ENCODE data around the gene KRTAP3-1.
"Not testable (repeated sequence)": the region's sequence is repeated elsewhere in the genome, so short reads cannot be mapped to it uniquely, and the experiment has no call there.

DNA sequence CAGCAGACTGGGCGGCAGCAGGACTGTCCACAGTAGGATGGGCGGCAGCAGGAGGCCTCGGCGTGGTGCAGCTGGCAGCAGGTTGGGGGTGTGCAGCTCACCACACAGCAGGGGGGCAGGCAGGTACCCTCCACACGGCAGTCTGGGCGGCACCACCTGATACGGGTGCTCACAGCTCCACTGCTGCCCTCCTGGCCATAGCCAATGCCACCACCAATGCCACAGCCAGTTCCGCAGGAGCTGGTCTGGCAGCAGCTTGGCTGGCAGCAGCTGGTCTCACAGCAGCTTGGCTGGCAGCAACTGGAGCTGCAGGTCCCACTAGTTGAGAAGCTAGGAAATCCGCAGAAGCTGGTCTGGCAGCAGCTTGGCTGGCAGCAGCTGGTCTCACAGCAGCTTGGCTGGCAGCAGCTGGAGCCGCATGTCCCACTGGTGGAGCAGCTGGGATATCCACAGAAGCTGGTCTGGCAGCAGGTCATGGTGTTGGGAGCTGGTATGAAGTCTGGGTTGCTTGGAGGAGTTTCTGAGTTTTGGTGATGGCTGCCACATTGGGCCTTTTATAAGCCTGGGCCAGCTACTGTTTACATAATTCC, 25.5 kb upstream of the KRTAP3-1 start, which contains the start of gene KRTAP1-3:
- TF ChIP-seq, protein P1, sequence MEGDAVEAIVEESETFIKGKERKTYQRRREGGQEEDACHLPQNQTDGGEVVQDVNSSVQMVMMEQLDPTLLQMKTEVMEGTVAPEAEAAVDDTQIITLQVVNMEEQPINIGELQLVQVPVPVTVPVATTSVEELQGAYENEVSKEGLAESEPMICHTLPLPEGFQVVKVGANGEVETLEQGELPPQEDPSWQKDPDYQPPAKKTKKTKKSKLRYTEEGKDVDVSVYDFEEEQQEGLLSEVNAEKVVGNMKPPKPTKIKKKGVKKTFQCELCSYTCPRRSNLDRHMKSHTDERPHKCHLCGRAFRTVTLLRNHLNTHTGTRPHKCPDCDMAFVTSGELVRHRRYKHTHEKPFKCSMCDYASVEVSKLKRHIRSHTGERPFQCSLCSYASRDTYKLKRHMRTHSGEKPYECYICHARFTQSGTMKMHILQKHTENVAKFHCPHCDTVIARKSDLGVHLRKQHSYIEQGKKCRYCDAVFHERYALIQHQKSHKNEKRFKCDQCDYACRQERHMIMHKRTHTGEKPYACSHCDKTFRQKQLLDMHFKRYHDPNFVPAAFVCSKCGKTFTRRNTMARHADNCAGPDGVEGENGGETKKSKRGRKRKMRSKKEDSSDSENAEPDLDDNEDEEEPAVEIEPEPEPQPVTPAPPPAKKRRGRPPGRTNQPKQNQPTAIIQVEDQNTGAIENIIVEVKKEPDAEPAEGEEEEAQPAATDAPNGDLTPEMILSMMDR (IDR thresholded peaks at IDR 0.05; ENCODE audit: extremely low read depth in 1 of 2, insufficient read depth in 1 of 2, low read depth in 1 of 2, low read length in 2 of 2), result not testable (repeated sequence)
- TF ChIP-seq, protein P2, sequence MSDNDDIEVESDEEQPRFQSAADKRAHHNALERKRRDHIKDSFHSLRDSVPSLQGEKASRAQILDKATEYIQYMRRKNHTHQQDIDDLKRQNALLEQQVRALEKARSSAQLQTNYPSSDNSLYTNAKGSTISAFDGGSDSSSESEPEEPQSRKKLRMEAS (IDR thresholded peaks at IDR 0.05; ENCODE audit: insufficient read depth, insufficient read length), result not testable (repeated sequence)
- not testable (repeated sequence) for TF ChIP-seq POLR2A (IDR thresholded peaks at IDR 0.05; ENCODE audit: low read depth, low read length); JUN (IDR thresholded peaks at IDR 0.05; ENCODE audit: borderline replicate concordance, insufficient read depth, insufficient read length, low read depth); GATA2 (IDR thresholded peaks at IDR 0.05; ENCODE audit: insufficient read depth, insufficient read length, low read depth, low read length); POLR2AphosphoS5 (IDR thresholded peaks at IDR 0.05; ENCODE audit: insufficient read depth, low read depth, low read length); EZH2 (IDR thresholded peaks at IDR 0.05; ENCODE audit: borderline replicate concordance, low read depth, low read length, severe bottlenecking); MYC (IDR thresholded peaks at IDR 0.05; ENCODE audit: low read depth, low read length); FOS (IDR thresholded peaks at IDR 0.05; ENCODE audit: borderline replicate concordance, insufficient read depth, low read length)
